Measurements from ENCODE around the gene PPP1R1C.

DNA sequence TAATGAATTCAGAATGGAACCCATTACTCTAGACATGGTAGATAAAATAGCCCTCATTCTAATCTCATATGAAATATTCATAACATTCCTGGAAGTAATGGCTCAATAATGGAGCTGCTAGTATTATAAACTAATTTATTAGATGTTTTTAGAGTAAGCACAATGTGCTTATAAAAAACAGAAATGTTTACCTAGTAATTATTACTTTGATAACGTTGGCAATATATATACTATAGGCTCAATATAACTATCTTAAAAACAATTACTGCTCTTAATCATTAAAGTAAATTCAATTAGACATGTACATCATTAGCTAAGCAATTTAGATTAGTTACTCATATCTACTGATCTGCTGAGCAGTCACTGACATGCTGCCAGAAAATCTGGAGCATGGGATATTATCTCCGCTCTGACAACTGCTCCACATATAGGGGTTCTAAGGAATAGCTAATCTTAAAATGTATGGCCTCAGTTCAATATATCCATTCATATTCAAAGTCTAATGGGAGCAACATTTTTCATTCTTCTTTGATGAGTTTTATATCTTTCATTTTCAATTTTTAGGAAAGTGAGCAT, 19.4 kb downstream of the PPP1R1C start:
- TF ChIP-seq, protein P1, sequence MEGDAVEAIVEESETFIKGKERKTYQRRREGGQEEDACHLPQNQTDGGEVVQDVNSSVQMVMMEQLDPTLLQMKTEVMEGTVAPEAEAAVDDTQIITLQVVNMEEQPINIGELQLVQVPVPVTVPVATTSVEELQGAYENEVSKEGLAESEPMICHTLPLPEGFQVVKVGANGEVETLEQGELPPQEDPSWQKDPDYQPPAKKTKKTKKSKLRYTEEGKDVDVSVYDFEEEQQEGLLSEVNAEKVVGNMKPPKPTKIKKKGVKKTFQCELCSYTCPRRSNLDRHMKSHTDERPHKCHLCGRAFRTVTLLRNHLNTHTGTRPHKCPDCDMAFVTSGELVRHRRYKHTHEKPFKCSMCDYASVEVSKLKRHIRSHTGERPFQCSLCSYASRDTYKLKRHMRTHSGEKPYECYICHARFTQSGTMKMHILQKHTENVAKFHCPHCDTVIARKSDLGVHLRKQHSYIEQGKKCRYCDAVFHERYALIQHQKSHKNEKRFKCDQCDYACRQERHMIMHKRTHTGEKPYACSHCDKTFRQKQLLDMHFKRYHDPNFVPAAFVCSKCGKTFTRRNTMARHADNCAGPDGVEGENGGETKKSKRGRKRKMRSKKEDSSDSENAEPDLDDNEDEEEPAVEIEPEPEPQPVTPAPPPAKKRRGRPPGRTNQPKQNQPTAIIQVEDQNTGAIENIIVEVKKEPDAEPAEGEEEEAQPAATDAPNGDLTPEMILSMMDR (IDR thresholded peaks at IDR 0.05; ENCODE audit: insufficient read depth, low read depth, low read length) = no peak
- TF ChIP-seq EZH2 (IDR thresholded peaks at IDR 0.05; ENCODE audit: insufficient read depth, low read length) = no peak
